ENCODE results near the gene PTPN13.

Gene PTPN13

DNA sequence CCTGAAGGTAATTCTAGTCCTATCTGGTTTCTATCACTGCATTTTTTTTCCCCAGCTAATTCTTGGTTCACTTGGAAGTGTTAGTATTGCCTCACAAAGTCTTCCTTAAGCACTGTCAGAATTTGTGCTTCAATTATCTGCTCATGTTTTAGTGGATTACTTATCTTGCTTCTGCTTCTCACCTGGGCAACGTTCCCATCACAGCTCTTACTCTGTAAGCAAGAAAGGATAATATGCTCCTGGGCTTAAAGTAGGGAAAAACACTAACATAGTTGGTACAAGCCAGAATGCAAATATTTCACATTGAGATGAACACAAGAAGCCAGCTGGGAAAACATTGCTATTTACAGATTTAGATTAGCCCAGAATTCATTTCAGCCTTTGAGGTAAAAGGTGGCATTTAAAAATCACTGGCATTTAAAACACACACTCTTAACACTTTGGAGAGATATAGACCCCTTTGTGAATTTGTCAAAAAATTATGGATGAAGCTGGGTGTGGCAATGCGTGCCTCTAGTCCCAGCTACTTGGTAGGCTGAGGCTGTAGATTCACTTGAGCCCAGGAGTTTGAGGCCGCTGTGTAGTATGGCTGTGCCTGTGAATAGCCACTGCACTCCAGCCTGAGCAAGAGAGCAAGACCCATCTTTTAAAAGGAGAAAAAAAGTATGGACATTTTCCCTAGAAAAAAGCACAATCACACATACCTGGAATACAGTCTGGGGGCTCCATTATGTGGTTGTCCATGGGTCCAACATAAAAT is 6.6 kb upstream of the PTPN13 start:
- no peak for DNase-seq

DNA sequence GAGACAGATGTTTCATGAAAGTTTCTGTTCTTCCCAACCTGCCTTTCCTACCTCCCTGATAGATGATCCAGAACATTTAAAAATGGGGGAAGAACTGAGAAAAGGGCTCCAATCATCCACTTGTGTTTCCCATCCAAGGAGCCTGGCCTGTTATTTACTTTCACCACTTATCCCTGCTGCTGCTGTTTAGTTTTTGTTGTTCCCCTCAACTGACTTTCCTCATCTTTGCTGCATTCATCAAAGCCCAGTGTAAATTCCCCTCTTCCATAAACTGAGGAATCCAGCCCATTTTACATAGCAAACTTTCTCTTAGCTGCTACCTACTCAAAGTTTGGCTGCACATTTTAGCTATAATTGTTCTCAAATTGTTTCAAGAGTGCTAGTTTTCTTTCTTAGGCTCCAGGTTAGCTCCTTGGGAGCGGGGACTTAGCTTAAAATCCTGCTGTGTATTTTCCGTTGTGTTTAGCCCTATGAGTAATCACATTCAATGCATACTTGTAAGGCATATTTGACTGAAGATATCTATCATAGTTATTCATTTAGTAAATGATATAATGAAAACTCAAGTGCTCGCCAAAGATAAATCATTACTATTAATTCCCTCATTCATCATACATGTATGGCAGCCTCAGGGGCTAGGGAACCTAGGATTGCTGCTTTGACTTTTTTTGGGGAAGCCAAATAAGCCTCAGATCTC is 1.4 kb upstream of the PTPN13 start:
- no peak for DNase-seq

- DNase-seq: peak; percentile 35 to 52
Measured at GRCh38 chr4:86594559-86595425, 677 bp downstream of the PTPN13 start.

- peak in 1 of 2 donors; percentile 9 for DNase-seq
Measured at GRCh38 chr4:86595426-86595805, 1.3 kb downstream of the PTPN13 start.

- DNase-seq: no peak
Measured at GRCh38 chr4:86596807-86597206, 2.7 kb downstream of the PTPN13 start.

- no peak for DNase-seq
Measured at GRCh38 chr4:86600007-86600653, 6.0 kb downstream of the PTPN13 start.

GRCh38 chr4:86603311-86603885 is 9.3 kb downstream of the PTPN13 start:
- no peak for DNase-seq

DNA sequence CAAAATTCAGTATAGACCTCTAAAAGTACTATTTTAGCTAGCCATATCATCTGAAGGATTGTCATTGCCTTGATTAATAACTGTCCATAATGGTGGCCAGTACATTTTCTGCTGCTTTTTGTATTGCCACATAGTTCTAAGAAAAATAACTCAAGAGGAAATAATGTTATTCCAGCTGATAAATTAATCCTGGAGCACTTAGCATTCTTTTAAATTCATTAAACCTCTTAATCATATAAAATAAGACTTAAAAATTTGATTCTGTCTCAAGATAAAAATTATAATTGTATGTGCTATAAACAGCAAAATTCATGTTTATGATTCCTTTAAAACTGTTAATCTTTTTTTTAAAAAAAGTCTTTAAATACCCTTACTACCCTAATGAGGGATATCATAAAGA is 12.7 kb downstream of the PTPN13 start:
- no peak for DNase-seq

- no peak for DNase-seq
Measured at GRCh38 chr4:86608757-86609375, 14.8 kb downstream of the PTPN13 start.

DNA sequence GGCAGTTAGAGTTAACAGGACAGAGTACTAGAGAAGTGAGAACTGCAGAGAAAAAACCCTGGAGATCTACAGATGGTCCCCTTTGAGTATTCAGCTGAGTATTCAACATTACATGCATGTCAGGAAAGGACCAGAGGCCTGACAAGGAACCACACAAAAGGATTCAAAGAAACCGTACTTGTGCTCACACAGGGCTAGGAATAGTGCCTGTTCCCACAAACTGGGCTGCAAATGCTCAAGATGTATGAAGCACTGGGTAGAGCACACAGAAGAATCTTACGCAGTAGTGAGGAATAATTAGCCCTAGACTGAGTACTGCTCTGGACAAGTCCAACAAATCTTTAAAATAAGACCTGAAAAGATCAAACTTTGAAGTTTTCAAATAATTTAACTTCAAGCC is 17.6 kb downstream of the PTPN13 start:
- no peak for DNase-seq

GRCh38 chr4:86613734-86614133 is 19.6 kb downstream of the PTPN13 start:
- no peak for DNase-seq

DNA sequence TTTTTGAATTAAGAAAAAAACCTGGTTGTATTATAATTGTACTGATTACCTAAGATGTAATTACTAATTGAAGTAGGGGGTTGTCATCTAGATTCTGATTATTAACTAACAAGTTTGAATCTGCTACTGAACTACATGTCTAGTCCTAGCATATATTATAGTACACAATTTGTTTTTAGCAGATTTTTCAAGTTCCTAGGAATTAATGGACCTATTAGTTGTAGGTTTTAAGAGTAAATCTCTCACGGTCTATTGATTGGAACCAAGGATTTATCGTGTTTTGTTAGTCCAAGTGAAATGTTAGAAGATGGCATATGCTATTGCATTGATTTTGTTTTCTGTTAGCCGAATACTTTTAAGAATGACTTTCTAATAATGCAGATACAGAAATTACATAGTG is 20.8 kb downstream of the PTPN13 start:
- no peak for DNase-seq

- no peak for DNase-seq
Measured at GRCh38 chr4:86615501-86615900, 21.4 kb downstream of the PTPN13 start.

- no peak for DNase-seq
Measured at GRCh38 chr4:86619656-86620055, 25.5 kb downstream of the PTPN13 start.

GRCh38 chr4:86621435-86621834 is 27.3 kb downstream of the PTPN13 start:
- no peak for DNase-seq

DNA sequence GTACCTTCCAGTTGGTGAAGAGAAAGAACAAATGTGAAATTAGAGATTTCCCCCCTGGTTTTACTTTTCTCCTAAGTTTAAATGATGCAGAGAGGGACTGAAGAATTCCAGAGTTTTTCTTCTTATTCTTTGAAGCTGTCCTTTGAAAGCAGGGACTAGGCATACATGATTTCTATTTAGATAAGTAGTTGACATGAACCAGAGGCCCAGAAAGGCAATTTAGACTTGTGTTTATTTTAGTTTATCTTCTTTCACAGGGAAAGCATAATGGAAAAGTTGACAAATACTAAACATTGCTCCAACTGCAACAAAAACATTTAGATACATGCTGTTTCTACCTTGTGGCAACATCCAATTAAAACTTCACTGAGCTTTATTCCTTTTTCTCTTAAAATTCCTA is 32.0 kb downstream of the PTPN13 start:
- DNase-seq: no peak

DNA sequence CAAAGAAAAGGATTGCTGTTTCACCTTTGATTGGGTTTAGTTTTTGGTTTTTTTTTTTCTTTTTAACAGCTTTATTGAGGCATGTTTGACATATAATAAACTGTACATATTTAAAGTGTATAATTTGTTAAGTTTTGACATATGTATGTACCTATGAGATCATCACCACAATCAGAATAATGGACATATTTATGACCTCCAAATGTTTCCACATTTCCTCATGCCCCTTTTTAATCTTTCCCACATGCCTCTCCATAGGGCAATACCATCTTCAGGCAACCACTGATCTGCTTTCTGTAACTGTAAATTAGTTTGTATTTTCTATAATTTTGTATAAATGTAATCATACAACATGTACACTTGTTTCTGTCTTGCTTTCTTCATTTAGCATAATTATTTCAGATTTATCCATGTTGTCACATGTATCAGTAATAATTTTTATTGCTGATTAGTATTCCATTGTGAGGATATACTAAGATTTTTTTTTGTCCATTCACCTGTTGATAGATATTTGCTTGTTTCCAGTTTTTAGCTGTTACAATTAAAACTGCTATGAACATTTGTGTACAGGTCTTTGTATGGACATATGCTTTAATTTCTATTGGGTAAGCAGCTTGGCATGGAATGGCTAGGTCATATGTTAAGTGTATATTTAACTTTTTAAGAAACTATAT is 33.5 kb downstream of the PTPN13 start:
- no peak for DNase-seq

DNA sequence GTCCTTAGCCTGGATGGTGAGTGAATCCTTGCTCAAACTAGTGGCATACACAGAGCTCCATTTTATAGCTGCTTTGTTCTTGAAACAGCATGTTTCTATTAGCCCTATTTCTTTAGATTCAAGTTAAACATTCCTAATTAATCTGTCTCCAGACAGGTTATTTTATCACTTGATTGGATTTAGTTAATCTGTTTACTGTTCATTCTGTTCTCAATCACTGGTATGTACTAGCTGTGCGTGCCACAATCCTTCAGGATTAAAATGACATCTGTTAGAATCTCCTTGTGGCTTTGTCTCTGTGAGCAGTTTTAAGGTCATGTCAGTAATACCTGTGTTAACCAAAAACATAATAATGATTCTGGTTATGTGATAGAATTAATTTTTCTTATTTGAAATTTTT is 36.5 kb downstream of the PTPN13 start:
- no peak for DNase-seq

DNA sequence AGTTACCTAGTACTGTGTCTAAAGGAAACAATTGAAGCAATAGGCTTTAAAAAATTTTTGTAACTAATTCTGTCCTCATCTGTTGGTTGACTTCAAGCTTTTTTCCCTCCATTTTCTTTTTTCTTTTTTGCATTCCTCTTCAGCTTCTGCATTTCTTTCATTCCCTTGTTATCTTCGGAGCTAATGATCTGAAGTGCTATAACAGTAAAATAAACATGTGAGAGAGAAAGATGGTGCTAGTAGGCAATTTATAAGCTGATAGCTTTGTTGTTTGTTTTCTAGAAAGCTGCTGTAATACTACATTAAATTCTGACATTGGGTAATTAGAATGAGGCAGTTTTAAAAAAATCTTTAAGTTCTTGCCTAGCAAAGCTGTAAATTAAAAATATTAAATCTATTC is 37.1 kb downstream of the PTPN13 start:
- no peak for DNase-seq

DNA sequence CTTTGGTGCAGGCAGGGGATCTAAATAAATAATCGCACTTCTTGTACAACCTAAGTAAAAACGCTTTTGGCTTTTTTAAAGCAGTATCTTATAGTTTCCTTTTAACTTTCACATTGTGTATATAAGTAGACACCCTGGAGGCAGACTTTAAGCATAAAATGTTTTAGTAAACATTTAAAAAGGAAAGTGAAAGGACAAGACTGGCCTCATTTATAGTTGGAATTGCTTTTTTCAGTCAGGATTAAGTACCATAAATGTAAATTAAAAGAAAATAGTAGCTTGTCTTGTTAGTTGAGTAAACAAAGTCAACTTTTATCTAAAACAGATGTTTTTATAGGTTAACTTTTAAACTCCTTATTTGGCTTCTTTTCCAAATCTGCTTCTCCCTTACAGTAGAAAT is 39.7 kb downstream of the PTPN13 start:
- no peak for DNase-seq

DNA sequence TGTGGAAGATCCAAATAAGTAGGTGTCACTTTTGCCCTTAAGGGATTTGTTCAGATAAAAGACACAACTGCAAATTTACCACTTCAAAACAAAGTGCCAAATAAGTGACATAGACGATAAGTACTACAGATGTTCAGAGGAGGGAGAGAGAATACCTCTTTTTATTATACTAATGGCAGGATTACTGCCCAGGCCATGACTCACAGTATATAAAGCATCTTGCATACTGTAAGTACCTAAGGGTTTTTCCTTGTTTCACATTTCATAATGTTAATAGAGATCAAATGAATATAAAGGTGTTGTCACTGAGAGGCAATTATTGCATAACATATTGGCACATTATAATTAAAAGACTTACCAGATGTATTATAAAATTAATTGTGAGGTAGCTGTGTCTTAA is 46.4 kb downstream of the PTPN13 start:
- DNase-seq: no peak
